Body of pancreas (tissue), 4 donors: Measurements from ENCODE around the gene YIPF7.

Experiments used
- CTCF ChIP-seq, 7 experiments: fragments of 450-650 bp in 4 of 7; fragments of 200-600 bp in 3 of 7; sonication (generic) in 3 of 7; IDR thresholded peaks; one replicate each; pipeline ENCODE4 v1.5.1; 2016 to 2019; ENCODE audit warnings: antibody characterized with exemption in 7 of 7
- POLR2A ChIP-seq, 3 donors: fragments of 450-650 bp; IDR thresholded peaks; one replicate each; pipeline ENCODE4 v1.6.1; 2016; ENCODE audit warnings: antibody characterized with exemption in 3 of 3, mild to moderate bottlenecking in 2 of 3

DNA sequence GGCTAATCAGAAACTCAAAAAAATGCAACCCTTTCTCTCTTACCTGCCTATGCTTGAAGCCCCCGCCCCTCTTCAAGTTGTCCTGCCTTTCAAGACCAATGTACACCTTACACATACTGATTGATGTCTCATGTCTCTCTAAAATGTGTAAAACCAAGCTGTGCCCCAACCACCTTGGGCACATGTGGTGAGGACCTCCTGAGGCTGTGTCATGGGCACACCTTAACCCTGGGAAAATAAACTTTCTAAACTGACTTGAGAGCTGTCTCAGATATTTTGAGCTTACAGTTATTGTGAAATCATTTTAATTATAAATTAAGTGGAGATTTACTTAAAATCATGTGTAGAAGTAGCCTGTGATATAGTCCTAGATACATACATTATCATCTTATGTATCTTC, 49.0 kb upstream of the YIPF7 start:
- no peak for TF ChIP-seq CTCF (IDR thresholded peaks at IDR 0.05)
- TF ChIP-seq POLR2A (IDR thresholded peaks at IDR 0.05), result no peak
